Endothelial cell of umbilical vein (primary cell): ENCODE measurements around the gene ASPHD1. TPM values are rescaled to one million over a fixed set of nuclear protein-coding genes. Genes with fewer than 3 reads are reported as not detected.

Experiments
- BruUV-seq: library from RNA; stranded (reverse); fragments of 400-500 nt; replicated peaks from 2 replicates; lab custom pipeline; 2021; lab: Mats Ljungman, UMichigan
- CTCF ChIA-PET: fragments of 300-600, 350-600 bp; sonication (Branson Sonifier 250); formaldehyde crosslinking; loops from one replicate; lab custom pipeline; 2021; ENCODE audit warnings: antibody characterized with exemption, inconsistent platforms; lab: Charles Lee
- POLR2A ChIA-PET: fragments of 300-600, 350-600 bp; sonication (Branson Sonifier 250); formaldehyde crosslinking; loops from one replicate; lab custom pipeline; 2021; ENCODE audit warnings: antibody characterized with exemption, inconsistent platforms; lab: Charles Lee
- DNase-seq: peaks from one replicate; pipeline ENCODE4 v3.0.0-alpha.2; 2011; ENCODE audit warnings: low read depth, low spot score
- FAIRE-seq: peaks from 2 replicates; lab custom pipeline; 2011; peaks lifted over from hg19 to GRCh38; lab: Jason Lieb, UNC
- H2AFZ ChIP-seq: 2 replicates; pipeline ENCODE4 v1.6.0; 2012; ENCODE audit warnings: low read depth, low read length, control low read depth, inconsistent platforms
- H3K27ac ChIP-seq: 2 replicates; pipeline ENCODE4 v1.5.1; 2011; ENCODE audit warnings: low read depth, mild to moderate bottlenecking, control low read depth, low read length, moderate library complexity; ENCODE audit not compliant: insufficient read depth
- H3K27me3 ChIP-seq, 2 experiments: 2 replicates each; pipeline versions ENCODE4 v1.6.0 to v1.6.1; 2011; ENCODE audit warnings: low read length in 2 of 2, mixed read lengths in 1 of 2; ENCODE audit not compliant: control insufficient read depth in 2 of 2, insufficient read depth in 2 of 2
- H3K36me3 ChIP-seq, 2 experiments: 2 replicates in 1 of 2; 3 replicates in 1 of 2; pipeline ENCODE4 v1.5.1; 2011; ENCODE audit warnings: low read length in 2 of 2, mild to moderate bottlenecking in 1 of 2, moderate library complexity in 1 of 2; ENCODE audit not compliant: control insufficient read depth in 2 of 2, insufficient read depth in 2 of 2; ENCODE audit errors: extremely low read depth in 1 of 2
- H3K4me1 ChIP-seq: 3 replicates; pipeline ENCODE4 v1.5.1; 2011; ENCODE audit warnings: mild to moderate bottlenecking, low read length; ENCODE audit not compliant: control insufficient read depth, insufficient read depth; ENCODE audit errors: extremely low read depth
- H3K4me2 ChIP-seq: 2 replicates; pipeline ENCODE4 v1.6.1; 2011; ENCODE audit warnings: low read length, control low read depth, mixed read lengths; ENCODE audit not compliant: insufficient read depth
- H3K4me3 ChIP-seq, 3 experiments: fragments of 200-600 bp in 1 of 3; sonication (generic), shearing (Covaris generic) in 1 of 3; replicated peaks in 1 of 3; 2 replicates each; pipeline ENCODE4 v1.5.1; 2011 to 2016; ENCODE audit warnings: control low read depth in 3 of 3, low read length in 3 of 3, mild to moderate bottlenecking in 2 of 3, inconsistent platforms in 1 of 3, low read depth in 1 of 3, moderate library complexity in 1 of 3; ENCODE audit not compliant: insufficient read depth in 1 of 3
- H3K79me2 ChIP-seq: 2 replicates; pipeline ENCODE4 v1.6.0; 2012; ENCODE audit warnings: low read length, inconsistent platforms; ENCODE audit not compliant: control insufficient read depth, insufficient read depth
- H3K9ac ChIP-seq: replicated peaks from 2 replicates; pipeline ENCODE3; 2011; ENCODE audit warnings: low read length, control low read depth; ENCODE audit not compliant: insufficient read depth; ENCODE audit errors: extremely low read depth
- H3K9me1 ChIP-seq: replicated peaks from 3 replicates; pipeline ENCODE4 v1.6.0; 2011; ENCODE audit warnings: mild to moderate bottlenecking, low read length; ENCODE audit not compliant: control insufficient read depth, insufficient read depth; ENCODE audit errors: extremely low read depth
- H3K9me3 ChIP-seq: replicated peaks from 2 replicates; pipeline ENCODE4 v1.5.1; 2012; ENCODE audit warnings: low read length, inconsistent platforms; ENCODE audit not compliant: control insufficient read depth, insufficient read depth
- H4K20me1 ChIP-seq: replicated peaks from 2 replicates; pipeline ENCODE3; 2011; ENCODE audit warnings: mild to moderate bottlenecking, low read length; ENCODE audit not compliant: control insufficient read depth, insufficient read depth; ENCODE audit errors: extremely low read depth
- EZH2 ChIP-seq: IDR thresholded peaks from 2 replicates; pipeline ENCODE4 v1.6.1; 2012; ENCODE audit warnings: borderline replicate concordance, low read depth, mild to moderate bottlenecking, moderate library complexity, low read length, inconsistent platforms; ENCODE audit not compliant: severe bottlenecking
- FOS ChIP-seq: IDR thresholded peaks from 2 replicates; pipeline ENCODE4 v1.6.1; 2011; ENCODE audit warnings: mild to moderate bottlenecking, low read length, moderate library complexity, borderline replicate concordance; ENCODE audit not compliant: insufficient read depth
- GATA2 ChIP-seq: IDR thresholded peaks from 2 replicates; pipeline ENCODE4 v1.7.0; 2011; ENCODE audit warnings: low read depth, mild to moderate bottlenecking, moderate library complexity, mixed read lengths, low read length; ENCODE audit not compliant: insufficient read length, insufficient read depth
- JUN ChIP-seq: IDR thresholded peaks from 2 replicates; pipeline ENCODE4 v1.6.1; 2011; ENCODE audit warnings: borderline replicate concordance, low read depth; ENCODE audit not compliant: insufficient read length, insufficient read depth
- MYC ChIP-seq: IDR thresholded peaks from one replicate; pipeline ENCODE4 v1.6.1; 2011; ENCODE audit warnings: mild to moderate bottlenecking, low read depth, low read length
- POLR2A ChIP-seq: IDR thresholded peaks from 2 replicates; pipeline ENCODE4 v1.6.1; 2012; ENCODE audit warnings: low read depth, mild to moderate bottlenecking, control low read depth, low read length
- POLR2AphosphoS5 ChIP-seq: IDR thresholded peaks from 2 replicates; pipeline ENCODE4 v1.6.1; 2012; ENCODE audit warnings: low read depth, mild to moderate bottlenecking, control low read depth, low read length, moderate library complexity; ENCODE audit not compliant: insufficient read depth
- dilution Hi-C: fragments of 300-500 bp; cut with MboI; formaldehyde crosslinking; loops from one replicate; pipeline ENCODE4 v1.15.0; 2019; ENCODE audit warnings: low sequenced_read_pairs; ENCODE audit not compliant: extremely low pct_ligation_motif_present
- intact Hi-C: fragments of 100-400 bp; cut with micrococcal nuclease; formaldehyde crosslinking; loops from one replicate; pipeline ENCODE4 v1.10.0; 2022
- polyA plus RNA-seq, 4 experiments: library from polyadenylated mRNA; depleted of rRNA in 3 of 4; stranded (reverse) in 3 of 4; unstranded in 1 of 4; fragments of >200 nt; gene quantifications; 2 replicates each; pipeline versions ENCODE4 v1.2.1 to v1.2.3, GENCODE V29; 2011 to 2012; ENCODE audit warnings: missing spikeins in 1 of 4
- total RNA-seq: library from RNA; stranded (reverse); gene quantifications from 2 replicates; pipeline ENCODE4 v1.2.3, GENCODE V29; 2021
- TF ChIP-seq, protein P1 (sequence below): IDR thresholded peaks from 2 replicates; pipeline ENCODE4 v1.6.1; 2011; ENCODE audit not compliant: insufficient read depth, insufficient read length
- TF ChIP-seq, protein P2 (sequence below), 2 donors: IDR thresholded peaks; 1 replicate in 1 of 2; 2 replicates in 1 of 2; pipeline ENCODE4 v1.5.1; 2011; ENCODE audit warnings: low read length in 2 of 2, mild to moderate bottlenecking in 2 of 2, moderate library complexity in 2 of 2, control low read depth in 1 of 2, inconsistent platforms in 1 of 2, low read depth in 1 of 2; ENCODE audit not compliant: insufficient read depth in 1 of 2; ENCODE audit errors: extremely low read depth in 1 of 2

ASPHD1 gene
- total and polyA plus RNA-seq, 2 donors (not counting 3 experiments of a cell fraction or from before 2014, with no cell fraction given): 0.90 to 1.2 TPM

DNA sequence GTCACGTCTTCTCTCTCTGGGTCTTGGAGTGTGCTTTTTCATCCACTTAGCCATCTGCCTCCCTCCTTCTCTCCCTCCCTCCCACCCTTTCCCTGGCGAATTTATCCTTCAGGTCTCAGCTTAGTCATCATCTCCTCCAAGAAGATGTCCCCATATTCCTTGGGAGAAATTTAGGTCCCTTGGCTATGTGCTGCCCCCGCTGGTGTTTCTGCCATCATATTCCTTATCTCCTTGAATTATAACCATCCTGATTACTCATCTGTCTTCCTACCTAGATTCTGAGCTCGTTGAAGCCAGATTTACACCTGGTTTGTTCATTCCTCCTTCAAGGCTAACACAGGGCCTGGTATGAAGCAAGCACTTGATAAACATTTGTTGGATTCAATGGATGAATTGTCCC lies 5.9 kb upstream of the ASPHD1 start:
- ChIA-PET CTCF (interaction anchor here (0.6 to 1.4 kb wide), 2 partner anchors 39 to 46 kb away, joined by 3 read pairs; no protein-coding TSS in a partner anchor), POLR2A (no interaction called here)
- dilution Hi-C loops (no loop called here), intact Hi-C loops (no loop called here)
- no peak overlapping the region for H3K4me2 ChIP-seq
- H3K79me2 ChIP-seq: no peaks in the 10 kb centered on the region
- no peaks in the 10 kb centered on the region for H4K20me1 ChIP-seq
- H3K9ac ChIP-seq: no peak overlapping the region
- no peak overlapping the region for H3K4me3 ChIP-seq
- H3K36me3 ChIP-seq: no peaks in the 10 kb centered on the region
- H2AFZ ChIP-seq: no peak overlapping the region
- BruUV-seq: no TSS peak
- H3K27ac ChIP-seq: no peak overlapping the region
- FAIRE-seq (no peak), DNase-seq (no peak)
- no peaks in the 10 kb centered on the region for H3K9me3 ChIP-seq
- no peak for TF ChIP-seq POLR2AphosphoS5
- no peak for TF ChIP-seq MYC
- no peak for TF ChIP-seq FOS
- no peak for TF ChIP-seq JUN
- TF ChIP-seq, protein P1, sequence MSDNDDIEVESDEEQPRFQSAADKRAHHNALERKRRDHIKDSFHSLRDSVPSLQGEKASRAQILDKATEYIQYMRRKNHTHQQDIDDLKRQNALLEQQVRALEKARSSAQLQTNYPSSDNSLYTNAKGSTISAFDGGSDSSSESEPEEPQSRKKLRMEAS: no peak
- TF ChIP-seq, protein P2, sequence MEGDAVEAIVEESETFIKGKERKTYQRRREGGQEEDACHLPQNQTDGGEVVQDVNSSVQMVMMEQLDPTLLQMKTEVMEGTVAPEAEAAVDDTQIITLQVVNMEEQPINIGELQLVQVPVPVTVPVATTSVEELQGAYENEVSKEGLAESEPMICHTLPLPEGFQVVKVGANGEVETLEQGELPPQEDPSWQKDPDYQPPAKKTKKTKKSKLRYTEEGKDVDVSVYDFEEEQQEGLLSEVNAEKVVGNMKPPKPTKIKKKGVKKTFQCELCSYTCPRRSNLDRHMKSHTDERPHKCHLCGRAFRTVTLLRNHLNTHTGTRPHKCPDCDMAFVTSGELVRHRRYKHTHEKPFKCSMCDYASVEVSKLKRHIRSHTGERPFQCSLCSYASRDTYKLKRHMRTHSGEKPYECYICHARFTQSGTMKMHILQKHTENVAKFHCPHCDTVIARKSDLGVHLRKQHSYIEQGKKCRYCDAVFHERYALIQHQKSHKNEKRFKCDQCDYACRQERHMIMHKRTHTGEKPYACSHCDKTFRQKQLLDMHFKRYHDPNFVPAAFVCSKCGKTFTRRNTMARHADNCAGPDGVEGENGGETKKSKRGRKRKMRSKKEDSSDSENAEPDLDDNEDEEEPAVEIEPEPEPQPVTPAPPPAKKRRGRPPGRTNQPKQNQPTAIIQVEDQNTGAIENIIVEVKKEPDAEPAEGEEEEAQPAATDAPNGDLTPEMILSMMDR (IDR thresholded peaks at IDR 0.05; ENCODE audit: extremely low read depth in 1 of 2, insufficient read depth in 1 of 2, low read depth in 1 of 2, low read length in 2 of 2): no peak
- TF ChIP-seq GATA2: no peak
- TF ChIP-seq POLR2A: no peak
- TF ChIP-seq EZH2: no peak
- peaks cover 5 to 8% of the 10 kb centered on the region in 2 experiments for H3K27me3 ChIP-seq
- no peaks in the 10 kb centered on the region for H3K9me1 ChIP-seq
- H3K4me1 ChIP-seq: no peaks in the 10 kb centered on the region
